Femur (tissue), 1 donor: ENCODE measurements around the gene UBXN11.

Experiments
- DNase-seq: peaks from one replicate; pipeline ENCODE4 v3.0.0-alpha.2; 2017

Gene UBXN11

GRCh38 chr1:26283871-26284596 lies 22.4 kb downstream of the UBXN11 start:
- DNase-seq = no peak

GRCh38 chr1:26283279-26283853 lies 23.1 kb downstream of the UBXN11 start:
- no peak for DNase-seq

GRCh38 chr1:26282401-26282918 lies 24.0 kb downstream of the UBXN11 start:
- DNase-seq = no peak

DNA sequence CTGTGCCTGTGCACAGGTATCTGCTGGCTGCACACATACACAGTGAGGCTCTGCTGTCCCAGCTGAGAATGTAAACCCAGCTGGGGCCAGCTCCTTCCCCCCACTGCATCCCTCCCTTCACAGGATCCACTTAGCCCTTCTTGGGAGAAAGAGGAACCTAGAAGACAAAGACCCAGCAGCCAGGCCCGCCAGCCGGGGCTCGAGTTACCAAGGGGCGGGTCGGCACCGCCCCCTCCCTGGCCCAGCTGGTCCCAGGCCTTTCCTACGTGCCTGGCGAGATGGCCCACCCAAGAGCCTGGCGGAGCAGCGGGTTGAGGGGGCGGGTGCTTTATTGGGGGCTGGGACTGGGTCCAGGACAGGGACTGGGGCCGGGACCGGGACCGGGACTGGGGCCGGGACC lies 24.5 kb downstream of the UBXN11 start:
- no peak for DNase-seq

- no peak for DNase-seq
Observed at GRCh38 chr1:26281091-26281958, 25.1 kb downstream of the UBXN11 start.

DNA sequence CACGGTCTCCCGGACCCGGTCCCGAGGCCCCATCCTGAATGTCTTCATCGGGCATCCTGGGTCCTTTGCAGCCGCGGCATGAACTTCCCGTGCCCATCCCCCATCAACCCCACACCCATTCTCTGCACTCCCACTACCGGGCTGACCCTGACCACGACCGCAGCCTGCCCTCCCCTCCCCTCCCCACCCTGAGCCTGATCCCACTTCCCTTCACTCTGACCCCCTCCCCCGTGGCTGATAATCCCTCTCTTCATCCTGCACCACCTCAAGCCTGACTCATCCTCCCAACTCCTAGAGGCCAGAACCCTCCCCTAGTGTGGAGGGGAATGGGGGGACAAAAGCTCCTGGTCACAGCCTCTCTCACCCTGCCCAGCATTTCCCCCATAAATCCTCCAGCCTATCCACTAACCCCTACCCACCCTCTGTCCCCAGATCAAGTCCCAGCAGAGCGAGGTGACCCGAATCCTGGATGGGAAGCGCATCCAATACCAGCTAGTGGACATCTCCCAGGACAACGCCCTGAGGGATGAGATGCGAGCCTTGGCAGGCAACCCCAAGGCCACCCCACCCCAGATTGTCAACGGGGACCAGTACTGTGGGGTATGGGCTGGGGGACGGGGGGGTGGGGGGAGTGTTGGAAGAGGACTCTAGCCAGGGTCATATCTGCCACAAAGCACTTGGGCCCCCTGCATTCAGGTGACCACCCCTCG lies 25.9 kb downstream of the UBXN11 start:
- DNase-seq = no peak

- DNase-seq = peak; percentile 92
Observed at GRCh38 chr1:26279456-26280332, 26.7 kb downstream of the UBXN11 start, which contains the start of gene SH3BGRL3. SH3BGRL3 (plus strand) TSS chr1:26280086; CDS start chr1:26280156, 70 bp downstream.

- no peak for DNase-seq
Observed at GRCh38 chr1:26278724-26279455, 27.5 kb downstream of the UBXN11 start.

- no peak for DNase-seq
Observed at GRCh38 chr1:26278303-26278702, 28.1 kb downstream of the UBXN11 start.

DNA sequence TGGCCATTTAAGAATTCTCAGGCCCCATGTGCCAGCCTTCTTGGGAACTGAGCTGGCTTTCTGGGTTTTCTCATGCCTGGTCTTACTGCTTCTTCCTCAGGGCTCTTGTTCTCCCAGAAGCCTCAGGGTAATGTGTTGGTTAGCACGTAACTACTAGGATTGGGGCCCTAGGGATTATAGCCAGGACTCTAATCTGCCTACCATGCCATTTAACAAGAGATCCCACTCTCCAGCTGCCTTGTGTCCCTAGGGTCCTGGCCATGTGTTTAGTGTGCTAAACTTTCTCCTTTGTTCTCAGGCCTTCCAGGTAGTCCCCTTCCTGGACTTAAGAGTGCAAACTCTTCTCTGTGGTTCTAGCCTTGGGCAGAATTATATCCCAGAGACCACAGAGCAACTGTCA lies 28.7 kb downstream of the UBXN11 start:
- DNase-seq = no peak

GRCh38 chr1:26277261-26277661 lies 29.2 kb downstream of the UBXN11 start:
- DNase-seq = no peak

DNA sequence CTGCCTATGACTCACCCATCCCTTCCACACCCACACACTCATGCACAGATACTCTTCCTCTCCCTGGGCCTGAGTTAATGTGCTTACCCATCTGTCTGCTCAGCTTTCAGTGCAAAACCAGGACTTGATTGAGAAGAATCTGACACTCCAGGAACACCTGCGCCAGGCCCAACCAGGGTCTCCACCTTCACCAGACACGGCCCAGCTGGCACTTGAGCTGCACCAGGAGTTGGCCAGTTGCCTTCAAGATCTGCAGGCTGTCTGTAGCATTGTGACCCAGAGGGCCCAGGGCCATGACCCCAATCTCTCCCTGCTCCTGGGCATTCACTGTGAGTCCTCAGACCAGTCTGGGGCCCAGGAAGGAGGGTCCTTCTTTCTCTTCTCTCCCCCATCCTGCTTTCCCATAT lies 30.0 kb downstream of the UBXN11 start:
- no peak for DNase-seq

GRCh38 chr1:26275580-26276431 lies 30.6 kb downstream of the UBXN11 start:
- peak; percentile 87 for DNase-seq

DNA sequence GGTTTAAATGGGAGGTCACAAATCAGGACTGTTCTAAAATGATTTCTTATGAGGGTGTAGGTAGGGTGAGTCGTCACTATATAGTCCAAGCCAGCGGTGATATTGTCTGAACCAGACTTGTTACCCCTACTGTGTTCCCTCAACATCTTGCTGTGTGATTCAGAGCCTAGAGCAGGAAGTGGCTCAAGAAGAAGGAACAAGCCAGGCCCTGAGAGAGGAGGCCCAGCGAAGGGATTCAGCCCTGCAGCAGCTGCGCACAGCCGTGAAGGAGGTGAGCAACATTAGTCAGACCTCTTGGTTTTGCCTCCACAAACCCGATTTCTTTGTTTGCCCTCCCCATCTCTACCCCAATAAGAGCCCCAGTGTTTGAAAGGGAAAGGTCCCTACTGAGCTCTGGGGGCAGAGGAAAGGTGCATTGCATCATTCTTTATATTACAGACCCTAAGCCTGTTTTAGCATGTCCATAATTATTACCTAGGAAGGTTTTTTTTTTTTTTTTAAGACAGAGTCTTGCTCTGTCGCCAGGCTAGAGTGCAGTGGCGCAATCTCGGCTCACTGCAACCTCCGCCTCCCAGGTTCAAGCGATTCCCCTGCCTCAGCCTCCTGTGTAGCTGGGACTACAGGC lies 31.5 kb downstream of the UBXN11 start:
- DNase-seq = peak; percentile 41

- DNase-seq = no peak
Observed at GRCh38 chr1:26269198-26269550, 37.3 kb downstream of the UBXN11 start.

DNA sequence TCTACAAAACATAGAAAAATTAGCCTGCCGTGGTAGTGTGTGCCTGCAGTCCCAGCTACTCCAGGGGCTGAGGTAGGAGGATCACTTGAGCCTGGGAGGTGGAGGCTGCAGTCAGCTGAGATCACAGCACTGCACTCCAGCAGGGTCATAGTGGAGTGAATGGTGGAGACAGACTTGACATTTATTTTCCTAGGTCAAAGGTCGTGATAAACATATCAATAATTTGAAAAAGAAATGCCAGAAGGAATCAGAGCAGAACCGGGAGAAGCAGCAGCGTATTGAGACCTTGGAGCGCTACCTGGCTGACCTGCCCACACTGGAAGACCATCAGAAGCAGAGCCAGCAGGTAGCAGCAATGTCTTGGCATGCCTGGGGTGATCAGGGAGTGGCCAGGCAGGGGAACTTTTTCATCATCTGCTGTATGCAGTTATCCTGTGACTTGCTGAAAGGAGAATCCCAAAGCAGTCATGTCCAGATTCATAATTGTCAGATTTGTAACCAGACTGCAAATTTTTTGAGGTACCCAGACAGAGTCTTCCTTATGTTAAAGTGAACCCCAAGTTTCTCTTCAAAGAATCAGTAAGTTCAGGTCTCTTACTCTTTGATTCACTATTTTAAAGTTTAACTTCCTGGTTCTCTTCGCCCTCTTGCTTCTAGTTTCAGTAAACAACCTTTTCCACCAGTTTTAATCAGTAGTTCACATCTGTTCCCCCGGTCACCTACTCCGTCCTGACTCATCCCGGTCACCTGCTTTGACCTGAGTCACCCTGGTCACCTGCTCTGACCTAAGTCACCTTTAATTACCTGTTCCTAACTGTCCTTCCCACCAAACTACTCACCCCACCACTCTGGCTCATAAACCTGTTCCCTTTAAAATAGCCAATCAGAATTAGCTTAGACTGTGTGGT lies 37.9 kb downstream of the UBXN11 start:
- no peak for DNase-seq

DNA sequence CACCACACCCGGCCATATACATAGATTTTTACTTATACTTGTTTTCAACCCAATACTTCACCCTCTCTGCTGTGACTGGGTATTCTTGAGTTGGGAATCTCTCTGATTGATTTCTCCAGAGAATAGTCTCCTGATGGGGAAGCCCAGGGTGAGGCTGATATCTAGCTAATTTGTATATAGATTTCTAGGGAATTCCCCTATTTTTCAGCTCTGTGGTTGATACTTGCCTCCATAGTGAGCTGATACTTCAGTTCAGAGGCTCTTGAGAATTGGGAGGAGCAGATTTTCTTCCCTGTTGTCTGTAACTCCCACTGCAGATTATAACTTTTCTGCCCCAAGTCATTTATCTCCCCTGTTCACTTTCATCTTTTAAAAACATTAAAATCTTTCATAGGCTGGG lies 41.0 kb downstream of the UBXN11 start:
- DNase-seq = no peak

- no peak for DNase-seq
Observed at GRCh38 chr1:26263212-26263611, 43.2 kb downstream of the UBXN11 start.

DNA sequence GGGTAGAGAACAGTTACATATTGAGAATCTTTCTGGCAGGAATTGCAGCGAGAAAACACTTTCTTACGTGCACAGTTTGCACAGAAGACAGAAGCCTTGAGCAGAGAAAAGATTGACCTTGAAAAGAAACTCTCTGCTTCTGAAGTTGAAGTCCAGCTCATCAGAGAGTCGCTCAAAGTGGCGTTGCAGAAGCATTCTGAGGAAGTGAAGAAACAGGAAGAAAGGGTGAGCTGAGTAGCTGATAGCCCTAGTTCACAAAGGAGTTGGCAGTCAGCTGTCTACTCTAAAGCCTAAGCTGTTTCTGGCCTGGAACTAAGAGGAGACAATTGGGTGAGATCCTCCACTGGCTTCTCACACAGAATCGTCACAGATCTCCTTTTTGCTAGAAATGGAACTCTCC lies 46.9 kb downstream of the UBXN11 start:
- DNase-seq = peak; percentile 17
